ENCODE results near the gene RAPGEF2.

The RAPGEF2 gene

DNA sequence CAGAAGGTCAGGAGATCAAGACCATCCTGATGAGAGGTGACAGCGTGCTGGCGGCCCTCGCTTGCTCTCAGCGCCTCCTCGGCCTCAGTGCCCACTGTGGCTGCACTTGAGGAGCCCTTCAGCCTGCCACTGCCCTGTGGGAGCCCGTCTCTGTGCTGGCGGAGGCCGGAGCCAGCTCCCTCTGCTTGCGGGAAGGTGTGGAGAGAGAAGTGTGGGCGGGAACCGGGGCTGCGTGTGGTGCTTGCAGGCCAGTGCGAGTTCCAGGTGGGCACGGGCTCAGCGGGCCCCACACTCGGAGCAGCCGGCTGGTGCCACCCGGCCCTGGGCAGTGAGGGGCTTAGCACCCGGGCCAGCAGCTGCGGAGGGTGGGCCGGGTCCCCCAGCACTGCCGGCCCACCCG is 286.9 kb downstream of the RAPGEF2 start:
- Mint-ChIP-seq H3K36me3 (ENCODE audit: insufficient read depth) (no peaks in the 10 kb centered on the region), H3K4me1 (ENCODE audit: low read depth in 2 of 2) (no peaks in the 10 kb centered on the region), H3K27ac (no peak overlapping the region)

DNA sequence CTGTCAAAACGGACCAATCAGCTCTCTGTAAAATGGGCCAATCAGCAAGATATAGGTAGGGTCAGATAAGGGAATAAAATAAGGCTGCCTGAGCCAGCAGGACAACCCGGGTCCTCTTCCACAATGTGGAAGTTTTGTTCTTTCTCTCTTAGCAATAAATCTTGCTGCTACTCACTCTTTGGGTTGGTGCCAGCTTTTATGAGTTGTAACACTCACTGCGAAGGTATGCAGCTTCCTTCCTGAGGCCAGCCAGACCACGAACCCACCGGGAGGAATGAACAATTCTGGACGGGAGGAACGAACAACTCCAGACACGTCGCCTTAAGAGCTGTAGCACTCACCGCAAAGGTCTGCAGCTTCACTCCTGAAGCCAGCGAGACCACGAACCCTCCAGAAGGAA is 287.8 kb downstream of the RAPGEF2 start:
- Mint-ChIP-seq H3K27ac (no peak overlapping the region), H3K36me3 (ENCODE audit: insufficient read depth) (no peaks in the 10 kb centered on the region), H3K27me3 (peaks cover 3 to 6% of the 10 kb centered on the region in 2 donors), H3K4me1 (ENCODE audit: low read depth in 2 of 2) (no peaks in the 10 kb centered on the region), H3K4me3 (no peak overlapping the region), H3K9me3 (peaks cover 0 to 10% of the 10 kb centered on the region in 2 donors)
- ATAC-seq (replicated peaks): no peak
- no peak for DNase-seq

More for the DNA sequence above, 286.9 kb downstream of the RAPGEF2 start:
- ATAC-seq (replicated peaks): no peak
- no peak for DNase-seq
- H3K9me3 Mint-ChIP-seq: peaks cover 0 to 10% of the 10 kb centered on the region in 2 donors
- no peak overlapping the region for H3K4me3 Mint-ChIP-seq
- H3K27me3 Mint-ChIP-seq: peaks cover 11 to 12% of the 10 kb centered on the region in 2 donors

DNA sequence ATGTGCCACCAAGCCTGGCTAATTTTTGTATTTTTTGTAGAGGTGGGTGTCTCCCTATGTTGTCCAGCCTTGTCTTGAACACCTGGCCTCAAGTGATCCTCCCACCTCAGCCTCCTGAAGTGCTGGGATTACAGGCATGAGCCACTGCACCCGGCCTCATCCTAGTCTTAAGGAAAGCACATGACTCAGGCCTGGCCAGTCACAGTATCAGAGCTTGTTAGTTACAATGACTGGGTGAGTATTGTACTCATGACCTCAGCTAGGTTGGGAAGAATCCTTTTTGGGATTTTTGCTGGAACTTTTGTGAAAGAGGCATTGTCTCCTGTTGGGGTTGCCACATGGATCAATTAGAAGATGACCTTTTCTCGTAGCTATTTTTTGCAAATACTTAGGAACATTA is 292.8 kb downstream of the RAPGEF2 start:
- Mint-ChIP-seq H3K27me3 (peaks cover 11 to 25% of the 10 kb centered on the region in 2 donors), H3K4me1 (ENCODE audit: low read depth in 2 of 2) (peaks cover 0 to 4% of the 10 kb centered on the region in 2 donors), H3K27ac (no peak overlapping the region), H3K9me3 (no peaks in the 10 kb centered on the region), H3K36me3 (ENCODE audit: insufficient read depth) (no peaks in the 10 kb centered on the region), H3K4me3 (no peak overlapping the region)
- ATAC-seq (replicated peaks): no peak
- DNase-seq: no peak

DNA sequence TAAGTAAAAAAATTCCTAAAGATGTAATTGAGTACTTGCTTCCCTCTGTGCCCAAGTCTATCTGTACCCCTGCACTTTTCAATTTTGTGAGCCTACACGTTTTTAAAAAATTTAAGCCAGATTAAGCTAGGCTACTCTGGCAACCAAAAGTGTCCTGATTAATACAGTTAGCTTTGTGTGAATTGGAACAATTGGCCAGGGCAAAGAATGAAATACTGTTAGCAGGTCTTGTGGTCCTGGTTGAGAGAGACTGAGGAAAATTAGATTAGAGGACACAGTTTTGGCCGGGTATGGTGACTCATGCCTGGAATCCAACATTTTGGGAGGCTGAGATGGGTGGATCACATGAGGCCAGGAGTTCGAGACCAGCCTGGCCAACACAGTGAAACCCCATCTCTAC is 293.3 kb downstream of the RAPGEF2 start:
- no peak overlapping the region for H3K4me3 Mint-ChIP-seq

DNA sequence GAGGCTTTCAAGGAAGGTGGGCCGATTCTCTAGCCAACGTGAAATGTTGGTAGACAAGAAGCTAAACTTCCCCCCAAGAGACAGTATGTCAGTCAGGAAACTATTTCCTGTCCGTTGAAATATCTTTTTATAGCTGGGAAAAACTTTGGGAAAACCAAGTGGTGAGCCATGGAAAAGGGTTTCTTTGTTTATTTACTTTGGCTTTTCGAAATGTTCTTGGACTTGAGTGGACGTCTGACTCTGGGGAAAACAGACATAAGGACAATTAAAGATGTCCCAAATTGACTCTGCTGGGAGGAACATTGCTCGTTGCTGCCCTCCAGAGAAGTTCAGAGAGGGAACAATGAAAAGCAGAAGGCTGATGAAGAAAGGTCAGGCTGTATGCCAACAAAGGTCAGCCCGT is 295.4 kb downstream of the RAPGEF2 start:
- no peak overlapping the region for H3K27ac Mint-ChIP-seq
- ATAC-seq (replicated peaks) (no peak), DNase-seq (no peak)
- H3K36me3 Mint-ChIP-seq (ENCODE audit: insufficient read depth): no peaks in the 10 kb centered on the region
- peaks cover 0 to 8% of the 10 kb centered on the region in 2 donors for H3K4me1 Mint-ChIP-seq (ENCODE audit: low read depth in 2 of 2)
- no peak overlapping the region for H3K4me3 Mint-ChIP-seq
- H3K9me3 Mint-ChIP-seq: no peaks in the 10 kb centered on the region
- peaks cover 29 to 31% of the 10 kb centered on the region in 2 donors for H3K27me3 Mint-ChIP-seq

More for the DNA sequence above, 293.3 kb downstream of the RAPGEF2 start:
- no peak overlapping the region for H3K27ac Mint-ChIP-seq
- DNase-seq (no peak), ATAC-seq (replicated peaks) (no peak)
- no peaks in the 10 kb centered on the region for H3K36me3 Mint-ChIP-seq (ENCODE audit: insufficient read depth)
- H3K4me1 Mint-ChIP-seq (ENCODE audit: low read depth in 2 of 2): peaks cover 0 to 6% of the 10 kb centered on the region in 2 donors
- H3K9me3 Mint-ChIP-seq: no peaks in the 10 kb centered on the region
- H3K27me3 Mint-ChIP-seq: peaks cover 16 to 26% of the 10 kb centered on the region in 2 donors

DNA sequence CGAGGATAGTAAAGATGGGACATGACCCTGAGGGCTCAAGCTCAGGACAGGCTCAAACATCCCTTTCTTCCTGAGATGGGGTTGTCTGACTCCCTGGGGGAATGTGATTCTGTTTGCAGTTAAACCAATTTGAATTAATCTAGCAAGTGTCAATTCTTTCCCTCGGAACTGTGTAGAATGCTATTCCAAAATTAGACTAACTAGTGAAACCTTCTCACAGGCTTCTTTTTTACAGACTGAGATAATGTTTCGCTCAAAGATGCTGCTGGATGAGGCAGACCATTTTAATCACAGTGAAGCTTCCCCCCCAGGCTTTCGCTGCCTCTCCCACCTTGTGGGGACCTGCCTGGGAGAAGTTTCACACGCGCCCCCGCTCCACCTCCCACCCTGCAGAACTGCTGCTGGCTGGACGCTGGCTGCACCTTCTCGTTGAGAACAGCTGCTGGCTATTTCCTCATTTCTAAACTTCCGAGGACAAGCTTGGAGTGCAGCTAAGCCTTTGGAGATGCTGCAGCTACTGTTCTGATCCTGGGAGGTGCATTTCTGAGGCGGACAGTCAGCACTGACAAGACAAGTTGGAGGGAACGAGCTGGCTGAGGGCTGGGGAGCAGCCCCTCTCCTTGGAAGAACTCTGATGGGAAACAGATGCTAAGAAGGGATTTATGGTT is 297.8 kb downstream of the RAPGEF2 start:
- Mint-ChIP-seq H3K27ac (no peak overlapping the region), H3K27me3 (peaks cover 29 to 31% of the 10 kb centered on the region in 2 donors), H3K9me3 (no peaks in the 10 kb centered on the region), H3K4me1 (ENCODE audit: low read depth in 2 of 2) (peaks cover 0 to 8% of the 10 kb centered on the region in 2 donors), H3K36me3 (ENCODE audit: insufficient read depth) (no peaks in the 10 kb centered on the region), H3K4me3 (no peak overlapping the region)
- ATAC-seq (replicated peaks): no peak
- DNase-seq: no peak

DNA sequence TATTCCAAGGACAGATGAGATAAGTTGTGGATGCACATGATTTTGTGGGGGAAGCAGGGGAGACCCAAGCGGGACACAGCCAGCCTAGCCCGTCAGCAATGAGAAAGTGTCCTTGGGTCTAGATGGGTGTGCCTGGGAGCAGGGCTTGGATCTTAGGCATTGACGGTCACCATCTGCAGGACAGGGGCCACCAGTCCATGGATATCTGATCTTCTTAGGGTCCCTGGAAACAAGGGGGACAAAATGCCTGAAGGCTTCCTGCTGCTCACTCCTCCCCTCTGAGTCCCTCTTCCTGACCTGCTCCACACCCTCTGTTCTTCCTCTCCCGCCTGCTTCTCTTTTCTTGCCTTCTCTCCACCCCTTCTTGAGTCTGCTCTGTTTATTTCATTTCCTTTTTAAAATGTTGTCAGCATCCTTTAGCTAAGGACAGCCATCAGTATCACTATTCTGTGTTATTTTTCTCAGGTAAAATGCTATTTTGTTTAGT is 298.4 kb downstream of the RAPGEF2 start:
- Mint-ChIP-seq H3K36me3 (ENCODE audit: insufficient read depth) (no peaks in the 10 kb centered on the region), H3K9me3 (no peaks in the 10 kb centered on the region), H3K4me1 (ENCODE audit: low read depth in 2 of 2) (peaks cover 0 to 8% of the 10 kb centered on the region in 2 donors), H3K27me3 (peaks cover 29 to 31% of the 10 kb centered on the region in 2 donors), H3K4me3 (no peak overlapping the region), H3K27ac (no peak overlapping the region)
- no peak for DNase-seq
- ATAC-seq (replicated peaks): no peak

DNA sequence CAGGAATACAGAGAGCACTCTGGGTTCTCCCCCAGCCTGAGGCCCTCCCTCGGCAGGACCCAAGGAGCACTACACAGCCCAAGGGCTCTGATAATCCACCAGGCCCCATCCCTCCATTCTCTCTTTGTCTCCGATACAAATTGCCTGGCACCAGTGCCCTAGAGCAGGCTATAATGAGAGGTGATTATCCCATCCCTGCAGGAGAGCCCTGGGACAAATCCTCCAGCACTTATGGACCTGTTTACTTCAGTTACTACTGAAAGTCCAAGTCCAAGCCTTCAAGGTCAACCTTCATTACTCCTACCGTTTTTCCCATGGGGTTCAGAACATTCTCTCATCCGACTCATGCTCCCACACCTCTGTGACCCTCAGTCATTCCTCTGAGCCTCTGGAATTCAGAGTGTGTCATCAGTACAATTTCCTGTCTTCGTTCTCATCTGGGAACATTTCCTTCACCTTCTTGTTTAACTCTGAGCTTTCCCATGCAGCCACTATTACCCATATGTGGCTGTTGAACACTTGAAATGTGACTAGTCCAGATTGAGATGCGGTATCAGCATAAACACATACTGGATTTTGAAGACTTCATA is 299.0 kb downstream of the RAPGEF2 start:
- Mint-ChIP-seq H3K4me1 (ENCODE audit: low read depth in 2 of 2) (peaks cover 0 to 8% of the 10 kb centered on the region in 2 donors), H3K36me3 (ENCODE audit: insufficient read depth) (no peaks in the 10 kb centered on the region), H3K9me3 (no peaks in the 10 kb centered on the region), H3K4me3 (no peak overlapping the region), H3K27me3 (peaks cover 29 to 31% of the 10 kb centered on the region in 2 donors), H3K27ac (no peak overlapping the region)
- no peak for DNase-seq
- no peak for ATAC-seq (replicated peaks)

All from effector memory CD8-positive, alpha-beta T cell (primary cell).